NB4 (cell line): ENCODE measurements around the gene PPP1R3G.

Experiments used
- POLR2A ChIP-seq: IDR thresholded peaks from 2 replicates; pipeline ENCODE4 v1.6.1; 2011; ENCODE audit warnings: mild to moderate bottlenecking; ENCODE audit not compliant: insufficient read length; ENCODE audit errors: extremely low read depth
- TF ChIP-seq, protein P1 (sequence below): IDR thresholded peaks from one replicate; pipeline ENCODE4 v1.5.1; 2012; ENCODE audit warnings: low read depth, low read length
- TF ChIP-seq, protein P2 (sequence below): IDR thresholded peaks from 2 replicates; pipeline ENCODE4 v1.6.1; 2011; ENCODE audit warnings: low read depth, low read length

DNA sequence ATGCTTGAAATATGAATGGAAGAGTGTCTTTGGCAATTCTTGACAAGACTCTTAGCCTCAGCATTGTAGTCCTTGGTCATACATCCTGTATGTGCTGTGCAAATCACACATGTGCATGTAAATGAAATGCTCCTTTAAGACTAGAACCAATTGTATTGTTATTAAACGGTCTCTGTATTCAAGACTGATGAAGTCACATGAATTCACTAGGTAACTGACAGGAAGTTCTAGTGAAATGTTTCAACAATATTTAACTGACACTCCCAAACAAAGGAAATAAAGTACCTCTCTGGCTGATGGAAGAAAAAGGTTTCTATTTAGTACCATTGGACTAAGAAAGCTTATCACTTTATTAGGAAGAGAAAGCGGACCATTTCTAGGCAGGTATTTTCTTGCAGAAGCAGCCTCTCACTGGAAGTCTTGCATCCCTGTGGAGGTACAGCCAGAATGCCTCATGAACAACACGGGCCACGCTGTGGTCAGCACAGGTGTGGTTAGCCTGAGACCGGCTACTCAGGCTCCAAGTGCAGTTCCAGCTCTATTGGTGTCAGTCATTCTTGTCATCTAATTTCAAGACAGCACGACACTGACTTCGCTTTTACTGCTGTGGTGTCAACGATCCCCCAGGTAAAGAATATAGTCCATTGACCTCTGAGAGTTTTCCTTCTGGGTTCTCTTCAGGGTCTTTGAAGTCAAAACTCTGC, 17.3 kb downstream of the PPP1R3G start:
- TF ChIP-seq POLR2A, result no peak
- TF ChIP-seq, protein P1, sequence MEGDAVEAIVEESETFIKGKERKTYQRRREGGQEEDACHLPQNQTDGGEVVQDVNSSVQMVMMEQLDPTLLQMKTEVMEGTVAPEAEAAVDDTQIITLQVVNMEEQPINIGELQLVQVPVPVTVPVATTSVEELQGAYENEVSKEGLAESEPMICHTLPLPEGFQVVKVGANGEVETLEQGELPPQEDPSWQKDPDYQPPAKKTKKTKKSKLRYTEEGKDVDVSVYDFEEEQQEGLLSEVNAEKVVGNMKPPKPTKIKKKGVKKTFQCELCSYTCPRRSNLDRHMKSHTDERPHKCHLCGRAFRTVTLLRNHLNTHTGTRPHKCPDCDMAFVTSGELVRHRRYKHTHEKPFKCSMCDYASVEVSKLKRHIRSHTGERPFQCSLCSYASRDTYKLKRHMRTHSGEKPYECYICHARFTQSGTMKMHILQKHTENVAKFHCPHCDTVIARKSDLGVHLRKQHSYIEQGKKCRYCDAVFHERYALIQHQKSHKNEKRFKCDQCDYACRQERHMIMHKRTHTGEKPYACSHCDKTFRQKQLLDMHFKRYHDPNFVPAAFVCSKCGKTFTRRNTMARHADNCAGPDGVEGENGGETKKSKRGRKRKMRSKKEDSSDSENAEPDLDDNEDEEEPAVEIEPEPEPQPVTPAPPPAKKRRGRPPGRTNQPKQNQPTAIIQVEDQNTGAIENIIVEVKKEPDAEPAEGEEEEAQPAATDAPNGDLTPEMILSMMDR, result no peak
- TF ChIP-seq, protein P2, sequence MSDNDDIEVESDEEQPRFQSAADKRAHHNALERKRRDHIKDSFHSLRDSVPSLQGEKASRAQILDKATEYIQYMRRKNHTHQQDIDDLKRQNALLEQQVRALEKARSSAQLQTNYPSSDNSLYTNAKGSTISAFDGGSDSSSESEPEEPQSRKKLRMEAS, result no peak
